HG03066 (cell line): ENCODE results near the gene CALCR.

Source experiments
- ATAC-seq: cut with Tn5 transposase; IDR thresholded peaks from one replicate; pipeline ENCODE4 v1.9.1; 2021; ENCODE audit warnings: low read depth; ENCODE audit not compliant: unreplicated experiment

The CALCR gene

DNA sequence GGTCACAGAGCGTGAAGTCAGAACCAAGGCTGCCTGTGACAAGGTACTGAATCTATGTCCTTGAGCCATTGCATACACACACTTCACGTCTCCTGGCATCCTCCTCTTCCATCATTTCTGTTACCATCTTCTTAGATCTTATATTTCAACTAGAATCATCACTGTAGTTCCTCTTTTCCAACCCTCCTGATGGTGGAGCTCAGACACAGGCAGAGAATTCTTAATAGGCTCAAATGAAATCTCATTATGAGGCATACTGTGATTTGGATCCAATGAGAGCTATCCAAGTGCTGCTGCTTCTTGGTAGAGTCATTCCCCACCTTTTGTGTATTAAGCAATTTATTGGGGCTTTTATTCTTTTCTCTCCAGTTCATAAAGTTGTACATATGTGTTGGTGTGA, 113.2 kb downstream of the CALCR start:
- no peak for ATAC-seq

DNA sequence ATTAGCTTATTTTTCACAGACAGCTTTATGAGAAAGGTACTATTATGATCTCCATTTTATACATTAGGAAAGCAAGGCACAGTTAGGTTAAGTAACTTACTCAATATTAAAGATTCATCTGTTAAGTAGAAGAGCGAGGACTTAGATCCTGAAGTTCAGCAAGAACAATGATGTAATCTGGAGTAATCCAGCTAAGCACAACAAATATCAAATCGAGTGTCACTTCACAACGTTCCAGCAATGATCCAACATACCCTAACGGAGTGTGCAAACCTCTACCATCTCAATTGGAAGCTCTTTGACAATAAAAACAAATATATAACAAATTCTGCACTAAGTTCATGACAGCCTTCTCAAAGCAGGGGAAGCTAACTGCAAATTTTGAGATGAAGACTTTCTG, 121.3 kb downstream of the CALCR start:
- ATAC-seq: no peak

GRCh38 chr7:93448176-93448575, 126.3 kb downstream of the CALCR start:
- ATAC-seq: no peak

GRCh38 chr7:93447509-93447908, 127.0 kb downstream of the CALCR start:
- ATAC-seq: no peak

DNA sequence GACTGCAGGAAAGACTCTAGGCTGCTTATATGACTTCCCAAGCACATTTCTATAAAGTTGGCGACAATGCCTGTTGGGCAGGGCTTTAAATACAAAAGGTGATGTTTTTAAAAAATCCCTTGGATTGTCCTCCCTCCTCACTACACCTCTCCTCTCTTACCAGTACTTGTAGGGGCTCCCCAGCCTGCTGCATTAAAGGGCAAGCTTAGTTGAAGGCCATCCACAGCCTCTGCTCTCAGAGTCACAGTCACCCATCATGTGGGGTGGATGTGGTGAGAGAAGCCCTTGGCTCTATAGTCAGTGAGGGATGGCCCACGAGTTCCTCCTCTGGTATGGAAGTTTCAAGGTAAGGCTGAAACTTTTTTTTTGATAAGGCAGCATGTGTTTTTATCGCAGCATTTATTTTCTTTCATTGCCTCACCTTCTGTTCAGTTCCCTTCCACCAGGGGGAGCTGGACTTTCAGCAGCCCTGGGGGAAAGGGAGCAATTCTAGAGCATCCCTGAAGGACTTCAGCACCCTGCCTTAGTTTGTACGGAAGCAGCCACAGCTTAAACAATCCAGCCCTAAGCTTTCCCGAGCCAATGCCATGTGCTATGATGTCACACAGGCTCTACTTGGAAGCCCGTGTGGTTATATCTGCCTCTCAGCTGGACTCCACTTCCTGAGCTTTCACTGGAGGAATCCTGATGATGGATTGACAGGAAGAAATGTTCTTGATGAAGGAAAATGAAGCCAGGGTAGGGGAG, 131.9 kb downstream of the CALCR start:
- peak; percentile 72 for ATAC-seq

DNA sequence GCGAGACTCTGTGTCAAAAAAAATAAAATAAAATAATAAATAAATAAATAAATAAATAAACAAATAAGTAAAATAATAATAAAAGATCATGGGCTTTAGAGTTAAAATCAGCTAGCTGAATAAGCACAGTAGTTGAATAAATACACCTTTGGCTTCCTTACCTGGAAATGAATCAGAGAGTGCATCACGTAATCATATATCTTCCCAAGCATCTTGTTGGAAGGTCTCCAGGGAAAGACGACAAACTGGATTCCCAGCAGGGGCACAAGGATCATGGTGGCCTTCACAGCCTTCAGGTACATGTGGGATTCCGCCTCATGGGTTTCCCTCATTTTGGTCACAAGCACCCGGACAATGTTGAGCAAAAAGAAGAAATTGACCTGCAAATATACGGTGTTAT, 138.7 kb downstream of the CALCR start:
- no peak for ATAC-seq

DNA sequence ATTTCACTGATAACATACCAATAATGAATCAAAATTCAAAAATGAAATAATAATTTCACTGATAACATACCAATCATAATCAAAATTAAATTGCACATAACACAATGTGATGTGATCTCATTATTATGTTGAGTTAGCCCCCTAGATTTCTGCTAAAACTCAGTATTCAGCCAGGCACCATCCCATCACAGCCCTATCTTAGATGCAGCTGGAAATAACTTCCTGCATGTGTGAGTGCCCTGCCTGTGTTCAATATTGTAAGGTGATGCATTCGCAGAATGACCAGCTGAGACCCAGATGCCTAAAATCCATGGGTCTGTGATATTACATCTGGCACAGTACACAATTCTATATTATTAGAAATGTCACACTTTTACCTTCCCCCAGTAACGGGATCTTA, 142.4 kb downstream of the CALCR start:
- ATAC-seq: no peak

DNA sequence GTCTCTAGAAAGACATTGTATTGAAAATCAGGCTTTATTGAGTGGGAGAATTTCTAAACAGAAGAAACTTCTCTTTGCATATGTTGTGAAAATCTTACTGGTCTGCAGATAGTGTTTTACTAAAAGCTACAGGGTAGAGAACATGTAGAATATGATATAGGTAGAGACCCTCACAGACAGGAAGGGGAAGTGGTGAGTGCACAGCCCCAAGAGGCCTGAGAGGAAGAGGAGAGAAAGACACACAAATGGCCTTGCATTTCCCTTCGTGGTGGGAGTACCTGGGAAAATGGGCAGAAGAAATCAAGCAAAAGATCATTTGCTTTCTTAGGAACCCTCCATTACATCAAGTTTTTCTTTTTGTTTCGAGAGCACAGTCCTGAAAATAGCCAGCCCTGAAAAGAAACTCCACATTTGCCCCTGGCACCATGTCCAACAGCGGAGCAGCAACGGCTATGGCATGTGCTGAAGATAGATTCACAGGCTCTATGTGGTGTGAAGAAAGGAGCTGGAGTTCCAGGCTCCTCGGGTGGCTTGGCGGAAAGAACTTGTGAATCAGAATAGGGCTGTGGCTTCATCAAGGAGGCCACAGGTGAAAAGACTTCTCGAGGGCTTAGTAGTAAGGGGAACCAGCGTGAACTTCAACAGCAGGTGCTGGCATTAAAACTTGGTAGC, 143.5 kb downstream of the CALCR start:
- no peak for ATAC-seq

GRCh38 chr7:93429563-93429962, 145.0 kb downstream of the CALCR start:
- ATAC-seq: no peak

DNA sequence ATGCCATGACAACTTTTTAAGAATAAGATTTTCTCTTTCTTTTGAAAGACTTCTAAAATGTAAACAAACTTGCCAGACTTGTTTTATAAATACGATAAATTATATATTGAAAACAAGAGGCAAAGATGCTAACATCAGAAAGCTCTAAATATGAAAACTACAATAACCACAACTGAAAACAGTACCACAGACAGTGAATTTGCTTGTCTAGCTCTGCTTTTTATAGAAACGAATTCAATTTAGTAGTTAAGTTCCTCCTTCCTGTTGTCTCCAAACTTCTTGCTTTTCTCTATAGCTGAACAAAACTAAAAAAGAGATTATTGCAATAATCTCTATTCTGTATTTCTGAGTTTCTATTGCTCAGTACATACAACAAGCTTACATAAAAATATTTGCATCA, 147.4 kb downstream of the CALCR start:
- no peak for ATAC-seq

GRCh38 chr7:93426155-93426696, 148.3 kb downstream of the CALCR start:
- ATAC-seq: no peak

- ATAC-seq: no peak
Measured at GRCh38 chr7:93414574-93414973, 159.9 kb downstream of the CALCR start.

- ATAC-seq: no peak
Measured at GRCh38 chr7:93409324-93409723, 165.2 kb downstream of the CALCR start.

DNA sequence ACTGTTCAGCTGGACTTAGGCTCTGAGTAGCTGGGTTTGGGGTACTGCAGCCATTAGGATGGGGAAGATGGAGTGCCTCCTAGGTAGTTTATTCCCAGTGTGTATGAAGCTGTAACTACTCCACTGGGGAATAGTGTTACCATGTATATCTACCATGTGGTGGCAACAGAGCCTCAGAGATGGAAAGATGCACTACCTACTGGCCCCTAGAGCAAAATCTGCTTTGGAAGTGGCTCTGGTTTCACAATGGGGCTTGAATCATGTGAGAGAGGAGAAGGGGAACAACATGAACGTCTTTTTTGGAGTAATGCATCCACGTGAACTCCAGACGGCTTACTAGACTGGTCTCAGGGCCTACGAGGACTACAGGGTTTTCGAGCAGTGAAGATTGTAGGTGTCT, 167.3 kb downstream of the CALCR start:
- no peak for ATAC-seq

- ATAC-seq: no peak
Measured at GRCh38 chr7:93402944-93403343, 171.6 kb downstream of the CALCR start.

DNA sequence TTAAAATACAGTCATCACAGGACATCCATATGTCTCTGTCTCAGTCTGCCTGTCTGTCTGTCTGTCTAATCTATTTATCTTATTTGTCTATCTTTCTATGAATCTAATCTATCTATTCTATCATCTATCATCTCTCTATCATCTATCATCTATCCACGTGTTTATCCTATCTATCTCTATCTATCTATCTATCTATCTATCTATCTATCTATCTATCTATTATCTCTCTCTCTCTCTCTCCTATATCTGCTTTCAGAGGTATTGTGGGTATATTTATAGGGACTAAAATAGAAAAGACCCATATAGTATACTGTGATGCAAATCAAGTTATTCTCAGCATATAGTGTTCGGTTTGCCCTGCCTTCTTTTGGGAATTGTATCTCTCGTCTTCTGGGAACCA, 174.9 kb downstream of the CALCR start:
- ATAC-seq: no peak

- no peak for ATAC-seq
Measured at GRCh38 chr7:93392984-93393383, 181.5 kb downstream of the CALCR start.

DNA sequence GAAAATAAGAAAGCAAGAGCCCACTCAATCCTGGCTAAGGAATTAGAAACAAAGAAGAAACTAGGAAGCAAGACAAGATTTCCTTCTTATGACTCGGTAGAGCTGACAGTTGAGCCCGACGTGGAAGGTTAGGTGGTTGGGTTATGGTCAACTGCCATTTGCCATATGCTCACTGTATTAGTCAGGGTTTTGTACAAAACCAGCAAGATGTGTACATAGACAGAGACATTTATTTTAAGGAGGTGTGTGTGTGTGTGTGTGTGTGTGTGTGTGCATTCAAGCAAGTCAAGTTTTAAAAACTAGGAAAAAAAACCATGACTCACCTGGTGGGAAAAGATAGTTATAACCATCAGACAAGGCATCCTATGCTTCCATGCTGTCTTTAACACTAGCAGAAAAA, 183.9 kb downstream of the CALCR start:
- no peak for ATAC-seq

DNA sequence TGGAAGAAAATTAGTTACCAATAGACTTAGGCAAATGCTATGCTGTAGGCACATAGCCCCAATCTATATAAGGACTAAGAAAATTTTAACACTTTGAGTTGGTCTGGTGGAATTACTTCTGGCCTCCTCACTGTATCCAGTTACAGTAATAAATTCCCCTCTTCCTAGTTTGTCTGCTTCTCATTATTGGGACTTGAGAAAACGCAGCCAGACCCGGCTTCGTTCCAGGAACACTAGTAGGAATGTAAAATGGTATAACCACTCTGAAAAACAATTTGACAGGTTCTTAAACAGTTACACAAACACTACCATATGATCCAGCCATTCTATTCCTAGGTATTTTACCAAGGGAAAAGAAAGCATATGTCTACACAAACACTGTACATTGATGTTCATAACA, 192.2 kb downstream of the CALCR start:
- no peak for ATAC-seq

- peak; percentile 58 for ATAC-seq
Measured at GRCh38 chr7:93378131-93378760, 196.3 kb downstream of the CALCR start.

DNA sequence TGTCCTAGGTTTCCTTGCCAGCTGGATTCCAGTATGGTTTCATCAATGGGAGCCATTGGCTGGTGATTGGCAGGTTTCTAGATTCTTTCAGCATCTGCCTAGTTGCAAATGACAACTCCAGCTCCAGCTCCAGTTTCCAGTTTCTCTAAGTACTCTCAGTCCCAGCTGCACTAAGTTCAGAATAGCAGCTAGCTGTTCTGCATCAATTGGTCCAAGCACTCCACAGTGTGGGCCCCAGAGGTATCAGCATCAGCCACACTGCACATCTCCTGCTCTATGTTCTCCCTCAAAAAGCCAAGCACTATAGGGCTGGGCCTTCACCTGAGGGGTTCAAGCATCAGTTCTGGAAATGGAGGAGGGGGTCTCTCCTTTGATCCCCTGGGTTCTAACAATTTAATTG, 198.9 kb downstream of the CALCR start:
- ATAC-seq: no peak
